ENCODE results near the gene ASTN2.

GRCh38 chr9:116576386-116576785 lies 838.5 kb downstream of the ASTN2 start:
- TF ChIP-seq SIN3A (IDR thresholded peaks at IDR 0.05; ENCODE audit: borderline replicate concordance, insufficient read depth, low read length), result no peak
- no peak for TF ChIP-seq REST (IDR thresholded peaks at IDR 0.05; ENCODE audit: insufficient read depth in 1 of 2, low read depth in 2 of 2, low read length in 2 of 2)
- no peak for TF ChIP-seq TAF1 (IDR thresholded peaks at IDR 0.05; ENCODE audit: borderline replicate concordance, insufficient read depth, low read length)
- TF ChIP-seq POLR2AphosphoS5 (IDR thresholded peaks at IDR 0.05; ENCODE audit: low read depth, low read length), result no peak
- TF ChIP-seq FOXP2 (optimal IDR thresholded peaks at IDR 0.05; ENCODE audit: borderline replicate concordance, extremely low read depth, extremely low read length, insufficient read depth), result no peak

Measured in PFSK-1 (cell line).